Endodermal cell (in vitro differentiated cells): ENCODE data around the gene PCBP3. TPM values are rescaled to one million over a fixed set of nuclear protein-coding genes. Genes with fewer than 3 reads are reported as not detected.

Source experiments
- DNase-seq: peaks from one replicate; pipeline ENCODE4 v3.0.0-alpha.2; 2017
- H3K27ac ChIP-seq: 2 replicates; pipeline ENCODE4 v1.5.1; 2013; ENCODE audit warnings: mild to moderate bottlenecking, low read depth, low read length, moderate library complexity
- H3K27me3 ChIP-seq: 2 replicates; pipeline ENCODE4 v1.6.1; 2013; ENCODE audit warnings: mild to moderate bottlenecking, low read length, moderate library complexity; ENCODE audit not compliant: insufficient read depth, control insufficient read depth, poor library complexity, severe bottlenecking
- H3K36me3 ChIP-seq: 2 replicates; pipeline ENCODE4 v1.7.0; 2013; ENCODE audit warnings: mild to moderate bottlenecking, low read length, moderate library complexity; ENCODE audit not compliant: control insufficient read depth, insufficient read depth
- H3K4me1 ChIP-seq: one replicate; pipeline ENCODE4 v1.7.0; 2013; ENCODE audit warnings: low read length; ENCODE audit not compliant: control insufficient read depth, insufficient read depth
- H3K4me3 ChIP-seq: 2 replicates; pipeline ENCODE4 v1.5.1; 2013; ENCODE audit warnings: mild to moderate bottlenecking, low read length, moderate library complexity
- H3K9ac ChIP-seq: 2 replicates; pipeline ENCODE4 v1.6.1; 2013; ENCODE audit warnings: mild to moderate bottlenecking, low read length, moderate library complexity; ENCODE audit not compliant: poor library complexity, severe bottlenecking; ENCODE audit errors: extremely low read depth
- H3K9me3 ChIP-seq: 2 replicates; pipeline ENCODE4 v1.6.1; 2013; ENCODE audit warnings: mild to moderate bottlenecking, low read length, moderate library complexity; ENCODE audit not compliant: control insufficient read depth
- H3K27ac Mint-ChIP-seq: 2 replicates; pipeline ENCODE4 v1.8.0; 2020; ENCODE audit warnings: mixed read lengths
- H3K27me3 Mint-ChIP-seq: 2 replicates; pipeline ENCODE4 v1.8.0; 2021; ENCODE audit warnings: mild to moderate bottlenecking, mixed read lengths; ENCODE audit not compliant: insufficient read depth
- H3K36me3 Mint-ChIP-seq: 2 replicates; pipeline ENCODE4 v1.8.0; 2020; ENCODE audit warnings: low read depth, mixed read lengths
- H3K4me1 Mint-ChIP-seq: 2 replicates; pipeline ENCODE4 v1.8.0; 2020; ENCODE audit warnings: mixed read lengths
- H3K4me3 Mint-ChIP-seq: 2 replicates; pipeline ENCODE4 v1.8.0; 2020; ENCODE audit warnings: mild to moderate bottlenecking, moderate library complexity, mixed read lengths
- H3K9me3 Mint-ChIP-seq: 2 replicates; pipeline ENCODE4 v1.8.0; 2020; ENCODE audit warnings: mild to moderate bottlenecking, mixed read lengths
- CTCF ChIP-seq: fragments of 200-600 bp; sonication (generic); conservative IDR thresholded peaks from 2 replicates; pipeline ENCODE4 v1.5.0; 2021; ENCODE audit warnings: antibody characterized with exemption, mild to moderate bottlenecking
- WGBS, 2 experiments: methylation state at CpG; one replicate each; pipeline versions ENCODE4 v1.1.5 to v1.1.7; 2013; ENCODE audit warnings: missing lambda C conversion rate in 2 of 2, mixed read lengths in 1 of 2; ENCODE audit not compliant: insufficient coverage in 1 of 2, insufficient read length in 1 of 2; 5-methylcytosine and 5-hydroxymethylcytosine counted together
- total RNA-seq, 2 donors: library from RNA; stranded (reverse); fragmentation: NEBNext Ultra II Directional in 1 of 2; extraction: Animal tissue kit (Norgen Biotek cat#: 25700) in 1 of 2; gene quantifications; 2 replicates in 1 of 2; 3 replicates in 1 of 2; pipeline ENCODE4 v1.2.1, GENCODE V29; 2021

The PCBP3 gene
- total RNA-seq, 2 donors from 2014 or later = 2.1 to 10.6 TPM

GRCh38 chr21:45639206-45640000 is 4.1 kb upstream of the PCBP3 start:
- H3K27me3 Mint-ChIP-seq = peaks cover 16% of the 10 kb centered on the region
- H3K9ac ChIP-seq = no peak overlapping the region
- H3K27me3 ChIP-seq = peaks cover 27% of the 10 kb centered on the region
- H3K27ac Mint-ChIP-seq = no peak overlapping the region
- H3K36me3 Mint-ChIP-seq = no peaks in the 10 kb centered on the region
- no peaks in the 10 kb centered on the region for H3K9me3 Mint-ChIP-seq
- no peak overlapping the region for H3K4me3 ChIP-seq
- H3K9me3 ChIP-seq = peaks cover 7% of the 10 kb centered on the region
- TF ChIP-seq CTCF = no peak
- 84 to 85% methylated on average over 8 to 11 of the region's 11 CpGs for WGBS, 2 experiments
- no peak overlapping the region for H3K4me3 Mint-ChIP-seq
- no peaks in the 10 kb centered on the region for H3K4me1 ChIP-seq
- no peaks in the 10 kb centered on the region for H3K36me3 ChIP-seq
- no peak overlapping the region for H3K27ac ChIP-seq
- H3K4me1 Mint-ChIP-seq = peaks cover 3% of the 10 kb centered on the region
- no peak for DNase-seq

- no peaks in the 10 kb centered on the region for H3K9me3 Mint-ChIP-seq
- no peaks in the 10 kb centered on the region for H3K36me3 Mint-ChIP-seq
- no peak for TF ChIP-seq CTCF
- DNase-seq = peak; percentile 68
- Histone ChIP-seq H3K27ac (no peak overlapping the region), H3K4me1 (no peaks in the 10 kb centered on the region), H3K4me3 (no peak overlapping the region), H3K36me3 (no peaks in the 10 kb centered on the region), H3K9ac (no peak overlapping the region), H3K27me3 (peaks cover 36% of the 10 kb centered on the region), H3K9me3 (peaks cover 5% of the 10 kb centered on the region)
- H3K4me3 Mint-ChIP-seq = no peak overlapping the region
- H3K4me1 Mint-ChIP-seq = peaks cover 4% of the 10 kb centered on the region
- 80 to 87% methylated on average over 3 to 5 of the region's 6 CpGs for WGBS, 2 experiments
- H3K27ac Mint-ChIP-seq = no peak overlapping the region
- peaks cover 24% of the 10 kb centered on the region for H3K27me3 Mint-ChIP-seq
Observed at GRCh38 chr21:45640001-45640887, 3.3 kb upstream of the PCBP3 start.

GRCh38 chr21:45640888-45641479 is 2.5 kb upstream of the PCBP3 start:
- H3K4me3 Mint-ChIP-seq = peak overlapping the region; percentile 43
- Histone ChIP-seq H3K27me3 (peaks cover 41% of the 10 kb centered on the region), H3K9me3 (no peaks in the 10 kb centered on the region), H3K9ac (no peak overlapping the region), H3K27ac (no peak overlapping the region), H3K4me3 (no peak overlapping the region), H3K4me1 (no peaks in the 10 kb centered on the region), H3K36me3 (no peaks in the 10 kb centered on the region)
- no peak overlapping the region for H3K27ac Mint-ChIP-seq
- no peaks in the 10 kb centered on the region for H3K36me3 Mint-ChIP-seq
- WGBS, 2 experiments = 26 to 37% methylated on average over 13 to 23 of the region's 23 CpGs
- no peaks in the 10 kb centered on the region for H3K9me3 Mint-ChIP-seq
- TF ChIP-seq CTCF = peak; percentile 58
- DNase-seq = peak; percentile 90
- peaks cover 31% of the 10 kb centered on the region for H3K27me3 Mint-ChIP-seq
- peaks cover 4% of the 10 kb centered on the region for H3K4me1 Mint-ChIP-seq
